ENCODE results near the gene SYNGAP1.

- TF ChIP-seq CTCF (conservative IDR thresholded peaks at IDR 0.05) (no peak), ZFX (IDR thresholded peaks at IDR 0.05) (no peak)
These were observed 23.2 kb downstream of the SYNGAP1 start for GRCh38 chr6:33443025-33443424.

Measured in C4-2B (cell line).